Midbrain (tissue), 1 donor: ENCODE measurements around the gene KSR2.
"Not testable (repeated sequence)": the region's sequence is repeated elsewhere in the genome, so short reads cannot be mapped to it uniquely, and the experiment has no call there.

Experiments
- DNase-seq: peaks from one replicate; lab custom pipeline; 2025; lab: John Stamatoyannopoulos, UW

The KSR2 gene

GRCh38 chr12:117967512-117967911 lies 1.3 kb downstream of the KSR2 start:
- DNase-seq = no peak

GRCh38 chr12:117967043-117967442 lies 1.7 kb downstream of the KSR2 start:
- no peak for DNase-seq

- no peak for DNase-seq
These were observed 2.3 kb downstream of the KSR2 start for GRCh38 chr12:117966511-117966910.

GRCh38 chr12:117963836-117964235 lies 5.0 kb downstream of the KSR2 start:
- DNase-seq = no peak

- DNase-seq = no peak
These were observed 31.9 kb downstream of the KSR2 start for GRCh38 chr12:117936722-117937484.

- DNase-seq = no peak
These were observed 35.2 kb downstream of the KSR2 start for GRCh38 chr12:117933545-117933944.

GRCh38 chr12:117926391-117926899 lies 42.3 kb downstream of the KSR2 start:
- DNase-seq = no peak

- DNase-seq = no peak
These were observed 46.6 kb downstream of the KSR2 start for GRCh38 chr12:117921929-117922777.

- DNase-seq = no peak
These were observed 49.3 kb downstream of the KSR2 start for GRCh38 chr12:117919479-117919878.

- DNase-seq = no peak
These were observed 54.1 kb downstream of the KSR2 start for GRCh38 chr12:117914686-117915085.

GRCh38 chr12:117912756-117913155 lies 56.0 kb downstream of the KSR2 start:
- no peak for DNase-seq

- DNase-seq = no peak
These were observed 60.4 kb downstream of the KSR2 start for GRCh38 chr12:117908411-117908810.

- no peak for DNase-seq
These were observed 61.6 kb downstream of the KSR2 start for GRCh38 chr12:117907108-117907689.

GRCh38 chr12:117904051-117904450 lies 64.7 kb downstream of the KSR2 start:
- no peak for DNase-seq

- no peak for DNase-seq
These were observed 65.5 kb downstream of the KSR2 start for GRCh38 chr12:117903110-117903840.

- no peak for DNase-seq
These were observed 67.2 kb downstream of the KSR2 start for GRCh38 chr12:117901631-117902030.

GRCh38 chr12:117900561-117900960 lies 68.2 kb downstream of the KSR2 start:
- no peak for DNase-seq

GRCh38 chr12:117897372-117898161 lies 71.2 kb downstream of the KSR2 start:
- DNase-seq = no peak

- no peak for DNase-seq
These were observed 72.8 kb downstream of the KSR2 start for GRCh38 chr12:117896009-117896408.

GRCh38 chr12:117892441-117892840 lies 76.3 kb downstream of the KSR2 start:
- no peak for DNase-seq

GRCh38 chr12:117891265-117891664 lies 77.5 kb downstream of the KSR2 start:
- DNase-seq = not testable (repeated sequence)
